ENCODE data around the gene TOX2.

DNA sequence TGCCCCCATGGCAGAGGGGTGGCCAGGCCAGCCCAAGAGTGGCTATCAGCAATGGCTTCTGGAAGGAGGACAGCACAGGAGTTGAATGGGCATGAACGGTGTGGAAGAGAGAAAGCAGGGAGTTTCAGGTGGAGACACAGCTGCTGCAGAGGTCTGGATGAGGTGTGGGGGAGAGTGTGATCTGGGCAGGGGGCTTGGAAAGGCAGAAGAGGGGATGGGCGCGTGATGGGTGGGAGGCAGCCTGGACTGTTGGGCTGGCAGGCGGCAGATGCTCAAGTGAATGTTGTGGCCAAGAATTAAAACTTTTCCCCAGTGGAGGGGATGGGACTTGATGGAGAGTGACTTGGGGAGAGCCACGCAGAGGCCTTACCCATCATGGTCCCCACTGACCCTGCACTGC lies 46.5 kb downstream of the TOX2 start:
- TF ChIP-seq CTCF (IDR thresholded peaks at IDR 0.05), result no peak
- no peak for TF ChIP-seq ZFX (IDR thresholded peaks at IDR 0.05; ENCODE audit: borderline replicate concordance)

All from 22Rv1 (cell line).